Coronary artery (tissue), 2 donors: ENCODE data around the gene SP4.

Experiments used
- DNase-seq: peaks from one replicate; pipeline ENCODE4 v3.0.0-alpha.2; 2017; ENCODE audit warnings: low spot score
- H3K27ac ChIP-seq, 2 donors: fragments of 200-600 bp; sonication (generic); one replicate each; pipeline ENCODE4 v1.5.1; 2016 to 2019
- H3K4me3 ChIP-seq: fragments of 200-600 bp; sonication (generic); 2 replicates; pipeline ENCODE4 v1.5.1; 2016; ENCODE audit warnings: mild to moderate bottlenecking, moderate library complexity
- TF ChIP-seq, protein P1 (sequence below): fragments of 200-600 bp; sonication (generic); IDR thresholded peaks from one replicate; pipeline ENCODE4 v1.5.1; 2019; ENCODE audit warnings: antibody characterized with exemption

Gene SP4

GRCh38 chr7:21462081-21462480 lies 34.2 kb downstream of the SP4 start:
- TF ChIP-seq, protein P1, sequence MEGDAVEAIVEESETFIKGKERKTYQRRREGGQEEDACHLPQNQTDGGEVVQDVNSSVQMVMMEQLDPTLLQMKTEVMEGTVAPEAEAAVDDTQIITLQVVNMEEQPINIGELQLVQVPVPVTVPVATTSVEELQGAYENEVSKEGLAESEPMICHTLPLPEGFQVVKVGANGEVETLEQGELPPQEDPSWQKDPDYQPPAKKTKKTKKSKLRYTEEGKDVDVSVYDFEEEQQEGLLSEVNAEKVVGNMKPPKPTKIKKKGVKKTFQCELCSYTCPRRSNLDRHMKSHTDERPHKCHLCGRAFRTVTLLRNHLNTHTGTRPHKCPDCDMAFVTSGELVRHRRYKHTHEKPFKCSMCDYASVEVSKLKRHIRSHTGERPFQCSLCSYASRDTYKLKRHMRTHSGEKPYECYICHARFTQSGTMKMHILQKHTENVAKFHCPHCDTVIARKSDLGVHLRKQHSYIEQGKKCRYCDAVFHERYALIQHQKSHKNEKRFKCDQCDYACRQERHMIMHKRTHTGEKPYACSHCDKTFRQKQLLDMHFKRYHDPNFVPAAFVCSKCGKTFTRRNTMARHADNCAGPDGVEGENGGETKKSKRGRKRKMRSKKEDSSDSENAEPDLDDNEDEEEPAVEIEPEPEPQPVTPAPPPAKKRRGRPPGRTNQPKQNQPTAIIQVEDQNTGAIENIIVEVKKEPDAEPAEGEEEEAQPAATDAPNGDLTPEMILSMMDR = no peak
- DNase-seq = no peak
- Histone ChIP-seq H3K4me3 (no peak overlapping the region), H3K27ac (no peak overlapping the region)

DNA sequence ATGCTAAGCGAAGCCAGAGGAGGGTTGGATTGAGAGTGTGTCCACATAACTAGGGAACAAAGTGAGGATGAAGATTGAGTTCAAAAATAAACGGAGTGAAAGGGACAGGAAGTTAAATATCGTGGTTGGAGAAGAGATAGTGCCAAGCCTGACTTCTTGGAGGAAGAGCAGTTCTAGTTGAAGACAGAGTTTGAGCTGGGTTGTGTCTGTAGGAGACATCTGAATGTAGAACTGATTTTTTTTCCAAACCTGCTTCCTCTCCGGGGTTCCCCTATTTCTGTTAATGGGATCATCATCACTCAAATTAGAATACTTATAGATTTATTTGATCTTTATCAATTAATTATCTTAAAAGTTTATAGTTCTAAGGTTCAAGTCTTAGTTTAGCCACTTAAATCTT lies 35.6 kb downstream of the SP4 start:
- H3K27ac ChIP-seq = no peak overlapping the region
- no peak for DNase-seq
- TF ChIP-seq, protein P1 = no peak

DNA sequence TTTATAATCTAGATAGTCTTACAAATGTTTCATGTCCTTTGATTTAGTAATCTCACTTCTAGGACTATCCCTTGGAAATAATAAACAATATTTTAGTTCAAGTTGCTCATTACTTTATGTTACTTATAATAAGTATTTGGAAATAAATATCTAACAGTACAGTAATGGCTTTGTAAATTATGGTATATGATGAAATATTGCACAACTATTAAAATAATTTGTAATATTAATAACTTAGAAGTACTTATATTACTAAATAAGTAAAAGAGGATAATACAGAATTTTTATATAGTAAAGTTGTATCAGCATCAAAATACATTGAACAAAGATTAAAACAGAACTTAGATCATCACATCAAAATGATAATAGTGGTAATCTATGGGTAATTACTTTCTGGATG lies 41.1 kb downstream of the SP4 start:
- H3K4me3 ChIP-seq = no peak overlapping the region
- no peak overlapping the region for H3K27ac ChIP-seq
- DNase-seq = no peak
- TF ChIP-seq, protein P1 = no peak

More for the DNA sequence above, 35.6 kb downstream of the SP4 start:
- H3K4me3 ChIP-seq = no peak overlapping the region

DNA sequence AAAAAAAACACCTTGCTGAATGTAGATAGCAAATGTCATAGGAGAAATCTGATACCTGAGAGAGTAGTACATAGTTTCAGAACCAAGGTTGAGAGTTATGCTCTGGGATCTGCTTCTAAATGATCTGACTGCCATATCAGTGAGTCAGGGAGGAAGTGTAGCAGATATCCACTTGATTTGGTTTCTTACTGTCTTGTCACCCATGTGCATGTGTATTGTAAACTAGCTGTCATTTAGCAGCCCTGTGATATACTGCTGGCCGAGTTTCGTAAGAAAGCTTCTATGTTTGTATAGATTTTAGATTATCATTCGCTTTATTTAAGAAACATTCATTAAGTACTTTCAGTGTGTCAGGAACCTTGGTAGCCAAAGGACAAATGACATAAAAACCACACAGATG lies 42.0 kb downstream of the SP4 start:
- TF ChIP-seq, protein P1 = no peak
- no peak overlapping the region for H3K27ac ChIP-seq
- DNase-seq = no peak
- H3K4me3 ChIP-seq = no peak overlapping the region

GRCh38 chr7:21472029-21472428 lies 44.1 kb downstream of the SP4 start:
- Histone ChIP-seq H3K27ac (no peak overlapping the region), H3K4me3 (no peak overlapping the region)
- DNase-seq = no peak
- TF ChIP-seq, protein P1 = no peak

- DNase-seq = no peak
- TF ChIP-seq, protein P1 = no peak
- H3K4me3 ChIP-seq = no peak overlapping the region
- no peak overlapping the region for H3K27ac ChIP-seq
Observed at GRCh38 chr7:21476429-21476828, 48.5 kb downstream of the SP4 start.

- H3K27ac ChIP-seq = no peak overlapping the region
- no peak overlapping the region for H3K4me3 ChIP-seq
- no peak for DNase-seq
- TF ChIP-seq, protein P1 = no peak
Observed at GRCh38 chr7:21480693-21481403, 53.0 kb downstream of the SP4 start.
